ENCODE data around the gene MIS18BP1.
"Not testable (repeated sequence)": the region's sequence is repeated elsewhere in the genome, so short reads cannot be mapped to it uniquely, and the experiment has no call there.

The MIS18BP1 gene

GRCh38 chr14:45246151-45246550 is 6.9 kb downstream of the MIS18BP1 start:
- Histone ChIP-seq H3K4me3 (ENCODE audit: insufficient read length, low read depth) (no peak overlapping the region), H3K9me3 (ENCODE audit: insufficient read depth, low read length) (no peaks in the 10 kb centered on the region), H3K27me3 (ENCODE audit: insufficient read depth, insufficient read length) (no peaks in the 10 kb centered on the region), H3K9ac (ENCODE audit: insufficient read length, low read depth) (no peak overlapping the region), H3K36me3 (ENCODE audit: insufficient read depth, insufficient read length, low read length) (peaks cover 9% of the 10 kb centered on the region), H3K4me1 (ENCODE audit: insufficient read depth, insufficient read length) (no peaks in the 10 kb centered on the region)
- no peak for DNase-seq (ENCODE audit: low read depth, low spot score)
- TF ChIP-seq ZNF274 (IDR thresholded peaks at IDR 0.05; ENCODE audit: low read depth, low read length) (no peak), SUZ12 (IDR thresholded peaks at IDR 0.05; ENCODE audit: extremely low read depth, insufficient read depth, insufficient read length) (no peak), YY1 (IDR thresholded peaks at IDR 0.05; ENCODE audit: insufficient read depth, insufficient read length) (no peak)

- no peak for TF ChIP-seq YY1 (IDR thresholded peaks at IDR 0.05; ENCODE audit: insufficient read depth, insufficient read length)
- TF ChIP-seq SUZ12 (IDR thresholded peaks at IDR 0.05; ENCODE audit: extremely low read depth, insufficient read depth, insufficient read length) = no peak
- TF ChIP-seq ZNF274 (IDR thresholded peaks at IDR 0.05; ENCODE audit: low read depth, low read length) = no peak
- H3K36me3 ChIP-seq (ENCODE audit: insufficient read depth, insufficient read length, low read length) = peaks cover 21% of the 10 kb centered on the region
- no peak for DNase-seq (ENCODE audit: low read depth, low spot score)
- H3K4me1 ChIP-seq (ENCODE audit: insufficient read depth, insufficient read length) = no peaks in the 10 kb centered on the region
- no peaks in the 10 kb centered on the region for H3K9me3 ChIP-seq (ENCODE audit: insufficient read depth, low read length)
- no peaks in the 10 kb centered on the region for H3K27me3 ChIP-seq (ENCODE audit: insufficient read depth, insufficient read length)
- H3K4me3 ChIP-seq (ENCODE audit: insufficient read length, low read depth) = no peak overlapping the region
- H3K9ac ChIP-seq (ENCODE audit: insufficient read length, low read depth) = no peak overlapping the region
Observed at GRCh38 chr14:45242706-45243105, 10.3 kb downstream of the MIS18BP1 start.

- Histone ChIP-seq H3K9ac (ENCODE audit: insufficient read length, low read depth) (no peak overlapping the region), H3K9me3 (ENCODE audit: insufficient read depth, low read length) (no peaks in the 10 kb centered on the region), H3K4me3 (ENCODE audit: insufficient read length, low read depth) (no peak overlapping the region), H3K27me3 (ENCODE audit: insufficient read depth, insufficient read length) (no peaks in the 10 kb centered on the region), H3K36me3 (ENCODE audit: insufficient read depth, insufficient read length, low read length) (peaks cover 38% of the 10 kb centered on the region), H3K4me1 (ENCODE audit: insufficient read depth, insufficient read length) (no peaks in the 10 kb centered on the region)
- no peak for DNase-seq (ENCODE audit: low read depth, low spot score)
- TF ChIP-seq ZNF274 (IDR thresholded peaks at IDR 0.05; ENCODE audit: low read depth, low read length) (no peak), YY1 (IDR thresholded peaks at IDR 0.05; ENCODE audit: insufficient read depth, insufficient read length) (no peak), SUZ12 (IDR thresholded peaks at IDR 0.05; ENCODE audit: extremely low read depth, insufficient read depth, insufficient read length) (no peak)
Observed at GRCh38 chr14:45238988-45239387, 14.0 kb downstream of the MIS18BP1 start.

GRCh38 chr14:45227566-45227965 is 25.4 kb downstream of the MIS18BP1 start:
- TF ChIP-seq YY1 (IDR thresholded peaks at IDR 0.05; ENCODE audit: insufficient read depth, insufficient read length) (no peak), SUZ12 (IDR thresholded peaks at IDR 0.05; ENCODE audit: extremely low read depth, insufficient read depth, insufficient read length) (no peak), ZNF274 (IDR thresholded peaks at IDR 0.05; ENCODE audit: low read depth, low read length) (no peak)
- H3K27me3 ChIP-seq (ENCODE audit: insufficient read depth, insufficient read length) = no peaks in the 10 kb centered on the region
- no peak overlapping the region for H3K9ac ChIP-seq (ENCODE audit: insufficient read length, low read depth)
- no peaks in the 10 kb centered on the region for H3K9me3 ChIP-seq (ENCODE audit: insufficient read depth, low read length)
- H3K36me3 ChIP-seq (ENCODE audit: insufficient read depth, insufficient read length, low read length) = peaks cover 76% of the 10 kb centered on the region
- no peaks in the 10 kb centered on the region for H3K4me1 ChIP-seq (ENCODE audit: insufficient read depth, insufficient read length)
- no peak overlapping the region for H3K4me3 ChIP-seq (ENCODE audit: insufficient read length, low read depth)
- DNase-seq (ENCODE audit: low read depth, low spot score) = no peak

GRCh38 chr14:45222485-45223262 is 30.3 kb downstream of the MIS18BP1 start:
- no peak overlapping the region for H3K9ac ChIP-seq (ENCODE audit: insufficient read length, low read depth)
- H3K9me3 ChIP-seq (ENCODE audit: insufficient read depth, low read length) = no peaks in the 10 kb centered on the region
- peaks cover 60% of the 10 kb centered on the region for H3K36me3 ChIP-seq (ENCODE audit: insufficient read depth, insufficient read length, low read length)
- DNase-seq (ENCODE audit: low read depth, low spot score) = no peak
- no peaks in the 10 kb centered on the region for H3K4me1 ChIP-seq (ENCODE audit: insufficient read depth, insufficient read length)
- no peaks in the 10 kb centered on the region for H3K27me3 ChIP-seq (ENCODE audit: insufficient read depth, insufficient read length)
- no peak overlapping the region for H3K4me3 ChIP-seq (ENCODE audit: insufficient read length, low read depth)
- TF ChIP-seq ZNF274 (IDR thresholded peaks at IDR 0.05; ENCODE audit: low read depth, low read length) = no peak
- no peak for TF ChIP-seq YY1 (IDR thresholded peaks at IDR 0.05; ENCODE audit: insufficient read depth, insufficient read length)
- no peak for TF ChIP-seq SUZ12 (IDR thresholded peaks at IDR 0.05; ENCODE audit: extremely low read depth, insufficient read depth, insufficient read length)

GRCh38 chr14:45214341-45214740 is 38.7 kb downstream of the MIS18BP1 start:
- H3K4me3 ChIP-seq (ENCODE audit: insufficient read length, low read depth); H3K4me1 ChIP-seq (ENCODE audit: insufficient read depth, insufficient read length); H3K9ac ChIP-seq (ENCODE audit: insufficient read length, low read depth); H3K27me3 ChIP-seq (ENCODE audit: insufficient read depth, insufficient read length); DNase-seq (ENCODE audit: low read depth, low spot score); H3K9me3 ChIP-seq (ENCODE audit: insufficient read depth, low read length): not testable (repeated sequence)
- H3K36me3 ChIP-seq (ENCODE audit: insufficient read depth, insufficient read length, low read length) = peaks cover 43% of the 10 kb centered on the region

- not testable (repeated sequence) for H3K27me3 ChIP-seq (ENCODE audit: insufficient read depth, insufficient read length); H3K9me3 ChIP-seq (ENCODE audit: insufficient read depth, low read length); H3K4me1 ChIP-seq (ENCODE audit: insufficient read depth, insufficient read length); H3K9ac ChIP-seq (ENCODE audit: insufficient read length, low read depth); DNase-seq (ENCODE audit: low read depth, low spot score); H3K4me3 ChIP-seq (ENCODE audit: insufficient read length, low read depth)
- H3K36me3 ChIP-seq (ENCODE audit: insufficient read depth, insufficient read length, low read length) = peaks cover 44% of the 10 kb centered on the region
Observed at GRCh38 chr14:45213716-45214115, 39.3 kb downstream of the MIS18BP1 start.

- Histone ChIP-seq H3K36me3 (ENCODE audit: insufficient read depth, insufficient read length, low read length) (peaks cover 38% of the 10 kb centered on the region), H3K4me3 (ENCODE audit: insufficient read length, low read depth) (no peak overlapping the region), H3K9me3 (ENCODE audit: insufficient read depth, low read length) (no peaks in the 10 kb centered on the region), H3K9ac (ENCODE audit: insufficient read length, low read depth) (no peak overlapping the region), H3K4me1 (ENCODE audit: insufficient read depth, insufficient read length) (no peaks in the 10 kb centered on the region), H3K27me3 (ENCODE audit: insufficient read depth, insufficient read length) (no peaks in the 10 kb centered on the region)
- TF ChIP-seq SUZ12 (IDR thresholded peaks at IDR 0.05; ENCODE audit: extremely low read depth, insufficient read depth, insufficient read length) (no peak), ZNF274 (IDR thresholded peaks at IDR 0.05; ENCODE audit: low read depth, low read length) (no peak), YY1 (IDR thresholded peaks at IDR 0.05; ENCODE audit: insufficient read depth, insufficient read length) (no peak)
- DNase-seq (ENCODE audit: low read depth, low spot score) = no peak
Observed at GRCh38 chr14:45212231-45212630, 40.8 kb downstream of the MIS18BP1 start.

Data from NT2/D1 (cell line).